HL-60 (cell line): ENCODE measurements around the gene SLC43A2.

Experiments
- POLR2AphosphoS5 ChIP-seq: IDR thresholded peaks from 2 replicates; pipeline ENCODE4 v1.6.1; 2012; ENCODE audit warnings: low read depth
- TF ChIP-seq, protein P1 (sequence below): IDR thresholded peaks from one replicate; pipeline ENCODE4 v1.5.1; 2011; ENCODE audit warnings: low read length, control low read depth, inconsistent platforms; ENCODE audit not compliant: insufficient read depth
- TF ChIP-seq, protein P2 (sequence below): IDR thresholded peaks from 2 replicates; pipeline ENCODE4 v1.6.1; 2012; ENCODE audit warnings: low read depth; ENCODE audit not compliant: insufficient replicate concordance

DNA sequence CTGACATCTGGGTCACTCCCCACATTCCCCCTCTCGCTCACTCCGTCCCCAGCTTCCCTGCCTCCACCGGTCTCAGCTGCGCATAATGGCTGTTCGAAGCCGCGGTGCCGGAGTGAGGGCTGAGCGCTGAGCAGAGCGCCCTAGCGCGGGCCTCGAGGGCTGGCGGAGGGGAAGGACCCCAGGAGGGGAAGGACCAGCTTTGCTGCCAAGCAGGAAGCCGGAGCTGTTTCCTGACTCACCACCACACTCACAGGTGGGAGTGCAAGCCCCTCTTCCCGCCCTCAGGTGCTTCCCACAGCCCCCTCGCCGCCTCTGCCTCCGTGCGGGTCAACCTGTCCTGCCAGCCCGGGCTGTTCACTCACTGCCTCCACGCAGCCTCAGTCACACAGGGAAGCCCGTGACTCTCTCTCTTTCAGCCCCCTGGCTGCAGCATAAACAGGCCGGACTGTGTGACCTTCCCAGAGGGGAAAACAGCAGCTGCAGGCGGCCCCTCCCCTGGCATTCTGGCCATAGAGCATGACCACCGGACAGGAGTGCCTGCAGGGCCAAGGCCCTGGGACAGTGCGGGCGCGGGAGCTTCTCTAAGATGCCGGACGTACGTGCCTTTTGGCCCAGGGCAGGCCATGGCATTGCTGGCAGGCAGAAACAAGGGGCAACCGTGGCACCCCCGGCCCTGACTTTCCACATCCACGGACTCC lies 23.7 kb downstream of the SLC43A2 start:
- TF ChIP-seq, protein P1, sequence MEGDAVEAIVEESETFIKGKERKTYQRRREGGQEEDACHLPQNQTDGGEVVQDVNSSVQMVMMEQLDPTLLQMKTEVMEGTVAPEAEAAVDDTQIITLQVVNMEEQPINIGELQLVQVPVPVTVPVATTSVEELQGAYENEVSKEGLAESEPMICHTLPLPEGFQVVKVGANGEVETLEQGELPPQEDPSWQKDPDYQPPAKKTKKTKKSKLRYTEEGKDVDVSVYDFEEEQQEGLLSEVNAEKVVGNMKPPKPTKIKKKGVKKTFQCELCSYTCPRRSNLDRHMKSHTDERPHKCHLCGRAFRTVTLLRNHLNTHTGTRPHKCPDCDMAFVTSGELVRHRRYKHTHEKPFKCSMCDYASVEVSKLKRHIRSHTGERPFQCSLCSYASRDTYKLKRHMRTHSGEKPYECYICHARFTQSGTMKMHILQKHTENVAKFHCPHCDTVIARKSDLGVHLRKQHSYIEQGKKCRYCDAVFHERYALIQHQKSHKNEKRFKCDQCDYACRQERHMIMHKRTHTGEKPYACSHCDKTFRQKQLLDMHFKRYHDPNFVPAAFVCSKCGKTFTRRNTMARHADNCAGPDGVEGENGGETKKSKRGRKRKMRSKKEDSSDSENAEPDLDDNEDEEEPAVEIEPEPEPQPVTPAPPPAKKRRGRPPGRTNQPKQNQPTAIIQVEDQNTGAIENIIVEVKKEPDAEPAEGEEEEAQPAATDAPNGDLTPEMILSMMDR: no peak
- TF ChIP-seq, protein P2, sequence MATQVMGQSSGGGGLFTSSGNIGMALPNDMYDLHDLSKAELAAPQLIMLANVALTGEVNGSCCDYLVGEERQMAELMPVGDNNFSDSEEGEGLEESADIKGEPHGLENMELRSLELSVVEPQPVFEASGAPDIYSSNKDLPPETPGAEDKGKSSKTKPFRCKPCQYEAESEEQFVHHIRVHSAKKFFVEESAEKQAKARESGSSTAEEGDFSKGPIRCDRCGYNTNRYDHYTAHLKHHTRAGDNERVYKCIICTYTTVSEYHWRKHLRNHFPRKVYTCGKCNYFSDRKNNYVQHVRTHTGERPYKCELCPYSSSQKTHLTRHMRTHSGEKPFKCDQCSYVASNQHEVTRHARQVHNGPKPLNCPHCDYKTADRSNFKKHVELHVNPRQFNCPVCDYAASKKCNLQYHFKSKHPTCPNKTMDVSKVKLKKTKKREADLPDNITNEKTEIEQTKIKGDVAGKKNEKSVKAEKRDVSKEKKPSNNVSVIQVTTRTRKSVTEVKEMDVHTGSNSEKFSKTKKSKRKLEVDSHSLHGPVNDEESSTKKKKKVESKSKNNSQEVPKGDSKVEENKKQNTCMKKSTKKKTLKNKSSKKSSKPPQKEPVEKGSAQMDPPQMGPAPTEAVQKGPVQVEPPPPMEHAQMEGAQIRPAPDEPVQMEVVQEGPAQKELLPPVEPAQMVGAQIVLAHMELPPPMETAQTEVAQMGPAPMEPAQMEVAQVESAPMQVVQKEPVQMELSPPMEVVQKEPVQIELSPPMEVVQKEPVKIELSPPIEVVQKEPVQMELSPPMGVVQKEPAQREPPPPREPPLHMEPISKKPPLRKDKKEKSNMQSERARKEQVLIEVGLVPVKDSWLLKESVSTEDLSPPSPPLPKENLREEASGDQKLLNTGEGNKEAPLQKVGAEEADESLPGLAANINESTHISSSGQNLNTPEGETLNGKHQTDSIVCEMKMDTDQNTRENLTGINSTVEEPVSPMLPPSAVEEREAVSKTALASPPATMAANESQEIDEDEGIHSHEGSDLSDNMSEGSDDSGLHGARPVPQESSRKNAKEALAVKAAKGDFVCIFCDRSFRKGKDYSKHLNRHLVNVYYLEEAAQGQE: no peak
- TF ChIP-seq POLR2AphosphoS5: no peak
